ENCODE results near the gene RHOJ. TPM values are rescaled to one million over a fixed set of nuclear protein-coding genes. Genes with fewer than 3 reads are reported as not detected.

Gene RHOJ
- not detected for total RNA-seq

DNA sequence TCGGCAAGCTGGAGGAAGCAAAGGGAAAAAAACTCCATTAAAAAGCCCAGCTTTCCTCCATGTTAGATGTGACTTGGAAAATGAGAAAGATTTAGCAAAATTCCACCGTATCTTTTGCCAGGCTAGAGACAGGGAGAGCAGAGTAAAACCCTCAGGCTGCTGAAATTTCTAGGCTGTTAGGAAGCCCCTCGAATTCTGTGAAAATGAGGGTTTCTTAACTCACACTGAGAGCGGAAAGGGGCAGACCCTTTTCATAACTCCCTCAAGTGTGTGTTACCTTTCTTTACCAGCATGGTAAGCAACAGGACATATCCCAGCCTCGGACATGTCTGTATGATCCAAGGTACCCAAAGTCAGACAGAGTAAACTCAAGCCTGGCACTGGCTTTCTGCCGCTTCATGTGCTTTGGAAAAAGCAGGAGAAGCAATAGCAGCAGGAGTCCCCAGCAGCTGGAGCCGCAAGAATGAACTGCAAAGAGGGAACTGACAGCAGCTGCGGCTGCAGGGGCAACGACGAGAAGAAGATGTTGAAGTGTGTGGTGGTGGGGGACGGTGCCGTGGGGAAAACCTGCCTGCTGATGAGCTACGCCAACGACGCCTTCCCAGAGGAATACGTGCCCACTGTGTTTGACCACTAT lies at the start of gene RHOJ:
RHOJ (plus strand) TSS at position 37 of the 637 bp plus-strand sequence; CDS start at position 464, 427 bp downstream.

DNA sequence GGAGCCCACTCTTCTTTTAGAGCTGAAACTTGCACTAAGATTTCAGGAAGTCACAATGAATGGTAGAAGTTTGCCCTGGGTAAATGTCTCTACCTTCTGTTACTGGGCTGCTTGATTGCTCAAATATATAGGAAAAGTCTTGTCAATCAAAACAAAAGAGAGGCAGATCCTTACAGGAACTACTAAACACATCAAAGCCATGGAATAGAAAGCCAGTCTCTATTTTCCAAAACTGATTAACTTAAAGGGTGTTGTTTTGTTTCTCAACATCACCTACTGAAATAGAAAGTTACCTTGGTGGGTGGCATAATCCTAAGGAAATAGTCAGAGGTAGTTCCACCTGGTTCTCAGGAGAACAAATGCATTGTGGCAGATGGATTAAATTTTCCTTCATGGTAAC lies 114.6 kb downstream of the RHOJ start, which contains the start of gene GPHB5:
GPHB5 (minus strand) TSS at position 101 of the 400 bp plus-strand sequence. CDS start 1,086 bp downstream, outside the sequence.

Other genes with a start within 250 kb of the RHOJ start
- gene KCNH5, start 159.0 kb upstream of the RHOJ start, total RNA-seq: not detected
- not detected for gene GPHB5, start 114.5 kb downstream of the RHOJ start, total RNA-seq

All from activated naive CD4-positive, alpha-beta T cell treated with anti-CD3 and anti-CD28 coated beads, Interleukin-2, amount 10 ng/mL, durations not matched to agents 5 hours and 36 hours (primary cell).